Neural progenitor cell (in vitro differentiated cells): ENCODE measurements around the gene SLC43A2.

Experiments used
- CTCF ChIP-seq: fragments of 200-600 bp; sonication (generic); IDR thresholded peaks from 2 replicates; pipeline ENCODE4 v1.5.1; 2017; ENCODE audit warnings: antibody characterized with exemption, mild to moderate bottlenecking
- EZH2 ChIP-seq: fragments of 200-600 bp; sonication (generic); IDR thresholded peaks from 2 replicates; pipeline ENCODE4 v1.6.1; 2017; ENCODE audit warnings: antibody characterized with exemption, mild to moderate bottlenecking, moderate library complexity
- EZH2phosphoT487 ChIP-seq: fragments of 200-600 bp; sonication (generic); IDR thresholded peaks from 2 replicates; pipeline ENCODE4 v1.6.1; 2017; ENCODE audit warnings: antibody characterized with exemption

- TF ChIP-seq CTCF, result no peak
- TF ChIP-seq EZH2, result no peak
- TF ChIP-seq EZH2phosphoT487, result no peak
Observed at GRCh38 chr17:1571341-1571704, 57.3 kb downstream of the SLC43A2 start.
